HAP-1 (cell line): ENCODE measurements around the gene SPTBN4.
"Not testable (repeated sequence)": the region's sequence is repeated elsewhere in the genome, so short reads cannot be mapped to it uniquely, and the experiment has no call there.

Source experiments
- DNase-seq, 2 experiments: peaks; one replicate each; pipeline ENCODE4 v3.0.0-alpha.2; 2016 to 2020; ENCODE audit warnings: low spot score in 2 of 2
- H3K27me3 ChIP-seq: fragments of 250-450 bp; sonication (Bioruptor Pico); 2 replicates; pipeline ENCODE4 v1.5.1; 2020; ENCODE audit warnings: low read depth, mild to moderate bottlenecking, moderate library complexity
- H3K36me3 ChIP-seq: fragments of 250-450 bp; sonication (Bioruptor Pico); replicated peaks from 2 replicates; pipeline ENCODE4 v1.5.1; 2020; ENCODE audit warnings: mild to moderate bottlenecking
- H3K4me1 ChIP-seq: fragments of 250-450 bp; sonication (Bioruptor Pico); 2 replicates; pipeline ENCODE4 v1.5.1; 2020; ENCODE audit warnings: mild to moderate bottlenecking
- H3K4me3 ChIP-seq: fragments of 250-450 bp; sonication (Bioruptor Pico); 2 replicates; pipeline ENCODE4 v1.5.1; 2020; ENCODE audit warnings: mild to moderate bottlenecking, moderate library complexity
- H3K9me3 ChIP-seq: fragments of 250-450 bp; sonication (Bioruptor Pico); 2 replicates; pipeline ENCODE4 v1.5.1; 2020; ENCODE audit warnings: mild to moderate bottlenecking, moderate library complexity
- in situ Hi-C: fragments of 300-500 bp; cut with MboI; formaldehyde crosslinking; loops from 3 replicates; pipeline ENCODE4 v1.14.3; 2020; ENCODE audit warnings: low sequenced_read_pairs, inconsistent platforms, mixed read lengths

The SPTBN4 gene

GRCh38 chr19:40613690-40614621 lies 147.2 kb downstream of the SPTBN4 start:
- Histone ChIP-seq H3K9me3 (no peaks in the 10 kb centered on the region), H3K4me3 (no peak overlapping the region), H3K4me1 (peaks cover 13% of the 10 kb centered on the region), H3K36me3 (peaks cover 4% of the 10 kb centered on the region), H3K27me3 (no peaks in the 10 kb centered on the region)
- DNase-seq = no peak
- in situ Hi-C loops = no loop called here

GRCh38 chr19:40614622-40615411 lies 148.0 kb downstream of the SPTBN4 start:
- DNase-seq = peak; percentile 49 to 84
- in situ Hi-C loops = no loop called here
- Histone ChIP-seq H3K4me3 (no peak overlapping the region), H3K4me1 (peaks cover 5% of the 10 kb centered on the region), H3K9me3 (no peaks in the 10 kb centered on the region), H3K27me3 (no peaks in the 10 kb centered on the region), H3K36me3 (peaks cover 11% of the 10 kb centered on the region)

GRCh38 chr19:40616178-40616577 lies 149.4 kb downstream of the SPTBN4 start:
- peaks cover 5% of the 10 kb centered on the region for H3K4me1 ChIP-seq
- peaks cover 15% of the 10 kb centered on the region for H3K36me3 ChIP-seq
- no peak overlapping the region for H3K4me3 ChIP-seq
- no peaks in the 10 kb centered on the region for H3K27me3 ChIP-seq
- DNase-seq = no peak
- no peaks in the 10 kb centered on the region for H3K9me3 ChIP-seq
- in situ Hi-C loops = no loop called here

GRCh38 chr19:40616941-40617340 lies 150.1 kb downstream of the SPTBN4 start:
- Histone ChIP-seq H3K27me3 (no peaks in the 10 kb centered on the region), H3K4me1 (peaks cover 5% of the 10 kb centered on the region), H3K36me3 (peaks cover 18% of the 10 kb centered on the region), H3K9me3 (no peaks in the 10 kb centered on the region), H3K4me3 (no peak overlapping the region)
- in situ Hi-C loops = no loop called here
- DNase-seq = no peak

GRCh38 chr19:40617961-40618360 lies 151.2 kb downstream of the SPTBN4 start:
- H3K27me3 ChIP-seq = no peaks in the 10 kb centered on the region
- peaks cover 5% of the 10 kb centered on the region for H3K4me1 ChIP-seq
- no peak overlapping the region for H3K4me3 ChIP-seq
- H3K9me3 ChIP-seq = no peaks in the 10 kb centered on the region
- H3K36me3 ChIP-seq = peaks cover 24% of the 10 kb centered on the region
- in situ Hi-C loops = no loop called here
- no peak for DNase-seq

- in situ Hi-C loops = no loop called here
- Histone ChIP-seq H3K27me3 (no peaks in the 10 kb centered on the region), H3K36me3 (peaks cover 24% of the 10 kb centered on the region), H3K4me3 (no peak overlapping the region), H3K4me1 (peaks cover 6% of the 10 kb centered on the region), H3K9me3 (no peaks in the 10 kb centered on the region)
- no peak for DNase-seq
Observed at GRCh38 chr19:40619333-40620160, 152.7 kb downstream of the SPTBN4 start.

GRCh38 chr19:40620161-40620485 lies 153.3 kb downstream of the SPTBN4 start:
- Histone ChIP-seq H3K9me3 (no peaks in the 10 kb centered on the region), H3K27me3 (no peaks in the 10 kb centered on the region), H3K36me3 (peaks cover 24% of the 10 kb centered on the region), H3K4me1 (peaks cover 3% of the 10 kb centered on the region; the same call in 1 of the 2 replicates), H3K4me3 (no peak overlapping the region)
- in situ Hi-C loops = no loop called here
- no peak for DNase-seq

- H3K27me3 ChIP-seq = no peaks in the 10 kb centered on the region
- H3K9me3 ChIP-seq = no peaks in the 10 kb centered on the region
- in situ Hi-C loops = no loop called here
- H3K4me3 ChIP-seq = no peak overlapping the region
- no peak for DNase-seq
- H3K36me3 ChIP-seq = peaks cover 28% of the 10 kb centered on the region
- H3K4me1 ChIP-seq = peaks cover 3% of the 10 kb centered on the region; the same call in 1 of the 2 replicates
Observed at GRCh38 chr19:40621283-40621682, 154.5 kb downstream of the SPTBN4 start.

GRCh38 chr19:40621966-40622772 lies 155.4 kb downstream of the SPTBN4 start:
- in situ Hi-C loops = no loop called here
- Histone ChIP-seq H3K36me3 (peaks cover 28% of the 10 kb centered on the region), H3K4me3 (no peak overlapping the region), H3K27me3 (no peaks in the 10 kb centered on the region), H3K4me1 (peaks cover 3% of the 10 kb centered on the region; the same call in 1 of the 2 replicates), H3K9me3 (no peaks in the 10 kb centered on the region)
- DNase-seq = no peak

- no peak for DNase-seq
- H3K4me1 ChIP-seq = peaks cover 3% of the 10 kb centered on the region; the same call in 1 of the 2 replicates
- H3K4me3 ChIP-seq = no peak overlapping the region
- H3K36me3 ChIP-seq = peaks cover 28% of the 10 kb centered on the region
- in situ Hi-C loops = no loop called here
- no peaks in the 10 kb centered on the region for H3K27me3 ChIP-seq
- H3K9me3 ChIP-seq = no peaks in the 10 kb centered on the region
Observed at GRCh38 chr19:40622773-40623075, 155.9 kb downstream of the SPTBN4 start.

- Histone ChIP-seq H3K36me3 (peaks cover 28% of the 10 kb centered on the region), H3K4me3 (no peak overlapping the region), H3K9me3 (no peaks in the 10 kb centered on the region), H3K27me3 (no peaks in the 10 kb centered on the region), H3K4me1 (peaks cover 3% of the 10 kb centered on the region; the same call in 1 of the 2 replicates)
- in situ Hi-C loops = no loop called here
- peak; percentile 88 to 97 for DNase-seq
Observed at GRCh38 chr19:40623403-40624251, 156.8 kb downstream of the SPTBN4 start.

- in situ Hi-C loops, H3K4me3 ChIP-seq, H3K4me1 ChIP-seq, H3K27me3 ChIP-seq, H3K9me3 ChIP-seq, DNase-seq: not testable (repeated sequence)
- peaks cover 24% of the 10 kb centered on the region for H3K36me3 ChIP-seq
Observed at GRCh38 chr19:40624369-40625153, 157.8 kb downstream of the SPTBN4 start.
